Endothelial cell of umbilical vein (primary cell): Measurements from ENCODE around the gene CD109. TPM values are rescaled to one million over a fixed set of nuclear protein-coding genes. Genes with fewer than 3 reads are reported as not detected.

Experiments
- BruUV-seq: library from RNA; stranded (reverse); fragments of 400-500 nt; replicated peaks from 2 replicates; lab custom pipeline; 2021; lab: Mats Ljungman, UMichigan
- CTCF ChIA-PET: fragments of 300-600, 350-600 bp; sonication (Branson Sonifier 250); formaldehyde crosslinking; loops from one replicate; lab custom pipeline; 2021; ENCODE audit warnings: antibody characterized with exemption, inconsistent platforms; lab: Charles Lee
- POLR2A ChIA-PET: fragments of 300-600, 350-600 bp; sonication (Branson Sonifier 250); formaldehyde crosslinking; loops from one replicate; lab custom pipeline; 2021; ENCODE audit warnings: antibody characterized with exemption, inconsistent platforms; lab: Charles Lee
- DNase-seq: peaks from one replicate; pipeline ENCODE4 v3.0.0-alpha.2; 2011; ENCODE audit warnings: low read depth, low spot score
- FAIRE-seq: peaks from 2 replicates; lab custom pipeline; 2011; peaks lifted over from hg19 to GRCh38; lab: Jason Lieb, UNC
- H2AFZ ChIP-seq: 2 replicates; pipeline ENCODE4 v1.6.0; 2012; ENCODE audit warnings: low read depth, low read length, control low read depth, inconsistent platforms
- H3K27ac ChIP-seq: 2 replicates; pipeline ENCODE4 v1.5.1; 2011; ENCODE audit warnings: low read depth, mild to moderate bottlenecking, control low read depth, low read length, moderate library complexity; ENCODE audit not compliant: insufficient read depth
- H3K27me3 ChIP-seq, 2 experiments: 2 replicates each; pipeline versions ENCODE4 v1.6.0 to v1.6.1; 2011; ENCODE audit warnings: low read length in 2 of 2, mixed read lengths in 1 of 2; ENCODE audit not compliant: control insufficient read depth in 2 of 2, insufficient read depth in 2 of 2
- H3K36me3 ChIP-seq, 2 experiments: 2 replicates in 1 of 2; 3 replicates in 1 of 2; pipeline ENCODE4 v1.5.1; 2011; ENCODE audit warnings: low read length in 2 of 2, mild to moderate bottlenecking in 1 of 2, moderate library complexity in 1 of 2; ENCODE audit not compliant: control insufficient read depth in 2 of 2, insufficient read depth in 2 of 2; ENCODE audit errors: extremely low read depth in 1 of 2
- H3K4me1 ChIP-seq: 3 replicates; pipeline ENCODE4 v1.5.1; 2011; ENCODE audit warnings: mild to moderate bottlenecking, low read length; ENCODE audit not compliant: control insufficient read depth, insufficient read depth; ENCODE audit errors: extremely low read depth
- H3K4me2 ChIP-seq: 2 replicates; pipeline ENCODE4 v1.6.1; 2011; ENCODE audit warnings: low read length, control low read depth, mixed read lengths; ENCODE audit not compliant: insufficient read depth
- H3K4me3 ChIP-seq, 3 experiments: fragments of 200-600 bp in 1 of 3; sonication (generic), shearing (Covaris generic) in 1 of 3; replicated peaks in 1 of 3; 2 replicates each; pipeline ENCODE4 v1.5.1; 2011 to 2016; ENCODE audit warnings: control low read depth in 3 of 3, low read length in 3 of 3, mild to moderate bottlenecking in 2 of 3, inconsistent platforms in 1 of 3, low read depth in 1 of 3, moderate library complexity in 1 of 3; ENCODE audit not compliant: insufficient read depth in 1 of 3
- H3K79me2 ChIP-seq: 2 replicates; pipeline ENCODE4 v1.6.0; 2012; ENCODE audit warnings: low read length, inconsistent platforms; ENCODE audit not compliant: control insufficient read depth, insufficient read depth
- H3K9ac ChIP-seq: replicated peaks from 2 replicates; pipeline ENCODE3; 2011; ENCODE audit warnings: low read length, control low read depth; ENCODE audit not compliant: insufficient read depth; ENCODE audit errors: extremely low read depth
- H3K9me1 ChIP-seq: replicated peaks from 3 replicates; pipeline ENCODE4 v1.6.0; 2011; ENCODE audit warnings: mild to moderate bottlenecking, low read length; ENCODE audit not compliant: control insufficient read depth, insufficient read depth; ENCODE audit errors: extremely low read depth
- H3K9me3 ChIP-seq: replicated peaks from 2 replicates; pipeline ENCODE4 v1.5.1; 2012; ENCODE audit warnings: low read length, inconsistent platforms; ENCODE audit not compliant: control insufficient read depth, insufficient read depth
- H4K20me1 ChIP-seq: replicated peaks from 2 replicates; pipeline ENCODE3; 2011; ENCODE audit warnings: mild to moderate bottlenecking, low read length; ENCODE audit not compliant: control insufficient read depth, insufficient read depth; ENCODE audit errors: extremely low read depth
- EZH2 ChIP-seq: IDR thresholded peaks from 2 replicates; pipeline ENCODE4 v1.6.1; 2012; ENCODE audit warnings: borderline replicate concordance, low read depth, mild to moderate bottlenecking, moderate library complexity, low read length, inconsistent platforms; ENCODE audit not compliant: severe bottlenecking
- FOS ChIP-seq: IDR thresholded peaks from 2 replicates; pipeline ENCODE4 v1.6.1; 2011; ENCODE audit warnings: mild to moderate bottlenecking, low read length, moderate library complexity, borderline replicate concordance; ENCODE audit not compliant: insufficient read depth
- GATA2 ChIP-seq: IDR thresholded peaks from 2 replicates; pipeline ENCODE4 v1.7.0; 2011; ENCODE audit warnings: low read depth, mild to moderate bottlenecking, moderate library complexity, mixed read lengths, low read length; ENCODE audit not compliant: insufficient read length, insufficient read depth
- JUN ChIP-seq: IDR thresholded peaks from 2 replicates; pipeline ENCODE4 v1.6.1; 2011; ENCODE audit warnings: borderline replicate concordance, low read depth; ENCODE audit not compliant: insufficient read length, insufficient read depth
- MYC ChIP-seq: IDR thresholded peaks from one replicate; pipeline ENCODE4 v1.6.1; 2011; ENCODE audit warnings: mild to moderate bottlenecking, low read depth, low read length
- POLR2A ChIP-seq: IDR thresholded peaks from 2 replicates; pipeline ENCODE4 v1.6.1; 2012; ENCODE audit warnings: low read depth, mild to moderate bottlenecking, control low read depth, low read length
- POLR2AphosphoS5 ChIP-seq: IDR thresholded peaks from 2 replicates; pipeline ENCODE4 v1.6.1; 2012; ENCODE audit warnings: low read depth, mild to moderate bottlenecking, control low read depth, low read length, moderate library complexity; ENCODE audit not compliant: insufficient read depth
- dilution Hi-C: fragments of 300-500 bp; cut with MboI; formaldehyde crosslinking; loops from one replicate; pipeline ENCODE4 v1.15.0; 2019; ENCODE audit warnings: low sequenced_read_pairs; ENCODE audit not compliant: extremely low pct_ligation_motif_present
- intact Hi-C: fragments of 100-400 bp; cut with micrococcal nuclease; formaldehyde crosslinking; loops from one replicate; pipeline ENCODE4 v1.10.0; 2022
- polyA plus RNA-seq, 4 experiments: library from polyadenylated mRNA; depleted of rRNA in 3 of 4; stranded (reverse) in 3 of 4; unstranded in 1 of 4; fragments of >200 nt; gene quantifications; 2 replicates each; pipeline versions ENCODE4 v1.2.1 to v1.2.3, GENCODE V29; 2011 to 2012; ENCODE audit warnings: missing spikeins in 1 of 4
- total RNA-seq: library from RNA; stranded (reverse); gene quantifications from 2 replicates; pipeline ENCODE4 v1.2.3, GENCODE V29; 2021
- TF ChIP-seq, protein P1 (sequence below), 2 donors: IDR thresholded peaks; 1 replicate in 1 of 2; 2 replicates in 1 of 2; pipeline ENCODE4 v1.5.1; 2011; ENCODE audit warnings: low read length in 2 of 2, mild to moderate bottlenecking in 2 of 2, moderate library complexity in 2 of 2, control low read depth in 1 of 2, inconsistent platforms in 1 of 2, low read depth in 1 of 2; ENCODE audit not compliant: insufficient read depth in 1 of 2; ENCODE audit errors: extremely low read depth in 1 of 2
- TF ChIP-seq, protein P2 (sequence below): IDR thresholded peaks from 2 replicates; pipeline ENCODE4 v1.6.1; 2011; ENCODE audit not compliant: insufficient read depth, insufficient read length

The CD109 gene
- total and polyA plus RNA-seq, 2 donors (not counting 3 experiments of a cell fraction or from before 2014, with no cell fraction given) = 33.9 to 107 TPM

DNA sequence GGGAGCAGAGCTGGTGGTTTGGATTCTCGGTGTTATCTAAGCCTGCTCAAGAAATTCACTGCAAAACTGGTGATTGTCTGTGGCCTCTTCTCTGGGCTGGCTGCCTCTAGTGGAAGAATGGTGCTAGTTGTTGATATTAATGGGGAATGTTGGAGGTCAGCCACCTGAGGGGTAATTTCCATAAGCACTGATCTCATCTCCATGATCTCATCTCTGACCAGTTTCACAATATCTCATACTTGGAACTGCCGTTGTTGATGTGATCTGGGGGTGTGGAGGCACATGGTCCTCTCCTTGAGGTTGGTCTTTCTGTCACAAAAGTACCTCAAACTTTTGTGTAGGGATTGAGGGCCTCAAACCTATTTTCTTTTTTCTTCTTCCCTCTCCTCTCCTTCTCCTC, 102.6 kb downstream of the CD109 start:
- Histone ChIP-seq H4K20me1 (no peaks in the 10 kb centered on the region), H3K4me3 (no peak overlapping the region), H3K9me1 (no peaks in the 10 kb centered on the region), H3K9ac (no peak overlapping the region), H3K4me1 (peaks cover 8% of the 10 kb centered on the region), H3K4me2 (no peak overlapping the region), H2AFZ (no peak overlapping the region), H3K79me2 (no peaks in the 10 kb centered on the region), H3K27ac (no peak overlapping the region), H3K36me3 (peaks cover 4% of the 10 kb centered on the region in 2 experiments), H3K27me3 (no peaks in the 10 kb centered on the region), H3K9me3 (no peaks in the 10 kb centered on the region)
- DNase-seq (peak; percentile 43), FAIRE-seq (no peak)
- BruUV-seq = no TSS peak
- dilution Hi-C loops = no loop called here
- CTCF ChIA-PET = no interaction called here
- intact Hi-C loops = no loop called here
- POLR2A ChIA-PET = no interaction called here
- no peak for TF ChIP-seq MYC
- TF ChIP-seq, protein P1, sequence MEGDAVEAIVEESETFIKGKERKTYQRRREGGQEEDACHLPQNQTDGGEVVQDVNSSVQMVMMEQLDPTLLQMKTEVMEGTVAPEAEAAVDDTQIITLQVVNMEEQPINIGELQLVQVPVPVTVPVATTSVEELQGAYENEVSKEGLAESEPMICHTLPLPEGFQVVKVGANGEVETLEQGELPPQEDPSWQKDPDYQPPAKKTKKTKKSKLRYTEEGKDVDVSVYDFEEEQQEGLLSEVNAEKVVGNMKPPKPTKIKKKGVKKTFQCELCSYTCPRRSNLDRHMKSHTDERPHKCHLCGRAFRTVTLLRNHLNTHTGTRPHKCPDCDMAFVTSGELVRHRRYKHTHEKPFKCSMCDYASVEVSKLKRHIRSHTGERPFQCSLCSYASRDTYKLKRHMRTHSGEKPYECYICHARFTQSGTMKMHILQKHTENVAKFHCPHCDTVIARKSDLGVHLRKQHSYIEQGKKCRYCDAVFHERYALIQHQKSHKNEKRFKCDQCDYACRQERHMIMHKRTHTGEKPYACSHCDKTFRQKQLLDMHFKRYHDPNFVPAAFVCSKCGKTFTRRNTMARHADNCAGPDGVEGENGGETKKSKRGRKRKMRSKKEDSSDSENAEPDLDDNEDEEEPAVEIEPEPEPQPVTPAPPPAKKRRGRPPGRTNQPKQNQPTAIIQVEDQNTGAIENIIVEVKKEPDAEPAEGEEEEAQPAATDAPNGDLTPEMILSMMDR (IDR thresholded peaks at IDR 0.05; ENCODE audit: extremely low read depth in 1 of 2, insufficient read depth in 1 of 2, low read depth in 1 of 2, low read length in 2 of 2) = peak in 1 of 2 donors; percentile 10
- no peak for TF ChIP-seq FOS
- no peak for TF ChIP-seq EZH2
- no peak for TF ChIP-seq GATA2
- TF ChIP-seq POLR2AphosphoS5 = no peak
- TF ChIP-seq, protein P2, sequence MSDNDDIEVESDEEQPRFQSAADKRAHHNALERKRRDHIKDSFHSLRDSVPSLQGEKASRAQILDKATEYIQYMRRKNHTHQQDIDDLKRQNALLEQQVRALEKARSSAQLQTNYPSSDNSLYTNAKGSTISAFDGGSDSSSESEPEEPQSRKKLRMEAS = no peak
- no peak for TF ChIP-seq POLR2A
- peak; percentile 5 for TF ChIP-seq JUN
